Hematopoietic multipotent progenitor cell (in vitro differentiated cells): ENCODE data around the gene C10orf62. TPM values are rescaled to one million over a fixed set of nuclear protein-coding genes. Genes with fewer than 3 reads are reported as not detected.
A peak's percentile ranks its signal among the peaks of the same experiment; 100 is the strongest.
"Not testable (repeated sequence)": the region's sequence is repeated elsewhere in the genome, so short reads cannot be mapped to it uniquely, and the experiment has no call there.

Experiments used
- DNase-seq, 3 donors: peaks; one replicate each; pipeline ENCODE4 v3.0.0-alpha.2; 2011 to 2015; ENCODE audit warnings: low read depth in 2 of 3, low spot score in 2 of 3
- total RNA-seq: library from RNA; depleted of rRNA; stranded (reverse); fragments of >200 nt; gene quantifications from one replicate; pipeline ENCODE4 v1.2.3, GENCODE V29; 2012

Gene C10orf62
- total RNA-seq, result not detected

GRCh38 chr10:97589479-97589878 is at the start of gene C10orf62:
C10orf62 (plus strand) TSS chr10:97589721; CDS start chr10:97589898, 177 bp downstream.
- no peak for DNase-seq

- no peak for DNase-seq
Measured at GRCh38 chr10:97540669-97541500, 48.6 kb upstream of the C10orf62 start.

GRCh38 chr10:97542169-97543024 is 47.1 kb upstream of the C10orf62 start:
- peak in 2 of 3 donors; percentile 40 to 81 for DNase-seq

- peak in 2 of 3 donors; percentile 61 to 89 for DNase-seq
Measured at GRCh38 chr10:97543025-97543546, 46.4 kb upstream of the C10orf62 start.

- DNase-seq, result no peak
Measured at GRCh38 chr10:97546456-97547270, 42.9 kb upstream of the C10orf62 start.

GRCh38 chr10:97547271-97547600 is 42.3 kb upstream of the C10orf62 start:
- DNase-seq, result no peak

GRCh38 chr10:97547962-97548361 is 41.6 kb upstream of the C10orf62 start:
- no peak for DNase-seq

GRCh38 chr10:97548828-97549455 is 40.6 kb upstream of the C10orf62 start:
- no peak for DNase-seq

GRCh38 chr10:97549587-97550322 is 39.8 kb upstream of the C10orf62 start:
- no peak for DNase-seq

- no peak for DNase-seq
Measured at GRCh38 chr10:97550336-97551149, 39.0 kb upstream of the C10orf62 start.

GRCh38 chr10:97551271-97551670 is 38.2 kb upstream of the C10orf62 start:
- DNase-seq, result no peak

- peak in 2 of 3 donors; percentile 50 to 59 for DNase-seq
Measured at GRCh38 chr10:97553575-97554031, 35.9 kb upstream of the C10orf62 start.

GRCh38 chr10:97554336-97554735 is 35.2 kb upstream of the C10orf62 start:
- DNase-seq, result not testable (repeated sequence)

GRCh38 chr10:97555541-97555940 is 34.0 kb upstream of the C10orf62 start:
- not testable (repeated sequence) for DNase-seq

- DNase-seq, result not testable (repeated sequence)
Measured at GRCh38 chr10:97560731-97561381, 28.7 kb upstream of the C10orf62 start.

GRCh38 chr10:97561386-97562077 is 28.0 kb upstream of the C10orf62 start:
- not testable (repeated sequence) for DNase-seq

GRCh38 chr10:97562329-97562728 is 27.2 kb upstream of the C10orf62 start:
- not testable (repeated sequence) for DNase-seq
